IPS-11a (cell line): ENCODE measurements around the gene RILPL2.
"Not testable (repeated sequence)": the region's sequence is repeated elsewhere in the genome, so short reads cannot be mapped to it uniquely, and the experiment has no call there.

Source experiments
- H3K4me3 ChIP-seq: one replicate; pipeline ENCODE4 v1.5.1; 2013; ENCODE audit warnings: low read depth, low read length, control low read depth

The RILPL2 gene

DNA sequence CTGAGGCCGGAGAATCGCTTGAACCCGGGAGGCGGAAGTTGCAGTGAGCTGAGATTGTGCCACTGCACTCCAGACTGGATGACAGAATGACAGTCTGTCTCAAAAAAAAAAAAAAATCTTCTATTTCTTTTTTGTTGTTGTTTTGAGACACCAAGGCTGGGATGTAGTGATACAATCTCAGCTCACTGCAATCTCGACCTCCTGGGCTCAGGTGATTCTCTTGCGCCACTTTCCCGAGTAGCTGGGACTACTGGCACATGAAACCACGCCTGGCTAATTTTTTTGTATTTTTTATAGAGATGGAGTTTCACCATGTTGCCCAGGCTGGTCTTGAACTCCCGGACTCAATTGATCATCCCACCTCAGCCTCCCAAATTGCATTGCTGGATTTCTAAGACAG lies 14.2 kb upstream of the RILPL2 start:
- H3K4me3 ChIP-seq, result no peak overlapping the region

DNA sequence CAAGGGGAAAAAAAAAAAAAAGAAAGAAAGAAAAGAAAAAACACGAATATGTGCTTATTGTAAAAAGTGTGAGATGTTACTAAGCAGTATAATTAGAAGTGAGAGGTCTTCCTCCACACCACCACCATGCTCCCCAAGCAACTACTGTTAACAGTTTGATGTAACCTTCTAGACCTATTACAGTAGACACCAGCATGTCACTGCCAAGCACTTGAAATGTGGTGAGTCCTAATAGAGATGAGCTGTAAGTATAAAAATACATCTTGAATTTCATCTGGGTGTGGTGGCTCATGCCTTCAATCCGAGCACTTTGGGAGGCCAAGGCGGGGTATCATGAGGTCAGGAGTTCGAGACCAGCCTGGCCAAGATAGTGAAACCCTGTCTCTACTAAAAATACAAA lies 13.4 kb upstream of the RILPL2 start:
- no peak overlapping the region for H3K4me3 ChIP-seq

DNA sequence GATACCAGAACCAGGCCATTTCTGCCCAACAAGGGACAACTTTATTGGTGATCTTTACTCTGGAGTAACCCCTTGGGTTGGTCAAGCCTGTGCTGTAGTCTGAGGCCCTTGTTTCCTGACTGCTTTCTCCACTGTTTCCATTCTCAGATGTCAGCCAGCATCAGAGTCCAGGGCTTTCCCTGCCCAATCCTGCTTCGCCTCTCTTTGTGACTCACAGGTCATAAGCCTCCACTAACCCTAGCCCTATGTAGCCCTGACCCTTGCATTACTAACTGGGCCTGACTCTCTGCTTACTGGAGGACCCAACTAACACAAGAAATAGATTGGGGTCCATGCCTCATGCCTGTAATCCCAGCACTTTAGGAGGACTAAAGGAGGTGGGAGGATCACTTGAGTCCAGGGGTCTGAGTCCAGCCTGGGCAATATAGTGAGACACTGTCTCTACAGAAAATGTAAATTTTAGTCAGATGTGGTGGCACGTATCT lies 12.8 kb upstream of the RILPL2 start:
- no peak overlapping the region for H3K4me3 ChIP-seq

DNA sequence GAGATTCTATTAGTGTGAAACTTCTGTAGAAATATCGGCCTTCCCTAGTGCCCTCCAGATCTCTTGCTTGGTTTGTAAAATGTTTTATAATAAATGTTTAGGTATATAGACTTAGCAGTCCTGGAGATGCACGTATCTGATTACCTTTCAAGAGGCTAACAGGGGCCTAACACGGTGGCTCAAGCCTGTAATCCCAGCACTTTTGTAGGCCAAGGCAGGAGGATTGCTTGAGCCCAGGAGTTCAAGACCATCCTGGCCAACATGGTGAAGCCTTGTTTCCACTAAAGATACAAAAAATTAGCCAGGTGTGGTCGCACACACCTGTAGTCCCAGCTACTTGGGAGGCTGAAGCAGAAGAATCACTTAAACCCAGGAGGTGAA lies 9.8 kb upstream of the RILPL2 start:
- no peak overlapping the region for H3K4me3 ChIP-seq

DNA sequence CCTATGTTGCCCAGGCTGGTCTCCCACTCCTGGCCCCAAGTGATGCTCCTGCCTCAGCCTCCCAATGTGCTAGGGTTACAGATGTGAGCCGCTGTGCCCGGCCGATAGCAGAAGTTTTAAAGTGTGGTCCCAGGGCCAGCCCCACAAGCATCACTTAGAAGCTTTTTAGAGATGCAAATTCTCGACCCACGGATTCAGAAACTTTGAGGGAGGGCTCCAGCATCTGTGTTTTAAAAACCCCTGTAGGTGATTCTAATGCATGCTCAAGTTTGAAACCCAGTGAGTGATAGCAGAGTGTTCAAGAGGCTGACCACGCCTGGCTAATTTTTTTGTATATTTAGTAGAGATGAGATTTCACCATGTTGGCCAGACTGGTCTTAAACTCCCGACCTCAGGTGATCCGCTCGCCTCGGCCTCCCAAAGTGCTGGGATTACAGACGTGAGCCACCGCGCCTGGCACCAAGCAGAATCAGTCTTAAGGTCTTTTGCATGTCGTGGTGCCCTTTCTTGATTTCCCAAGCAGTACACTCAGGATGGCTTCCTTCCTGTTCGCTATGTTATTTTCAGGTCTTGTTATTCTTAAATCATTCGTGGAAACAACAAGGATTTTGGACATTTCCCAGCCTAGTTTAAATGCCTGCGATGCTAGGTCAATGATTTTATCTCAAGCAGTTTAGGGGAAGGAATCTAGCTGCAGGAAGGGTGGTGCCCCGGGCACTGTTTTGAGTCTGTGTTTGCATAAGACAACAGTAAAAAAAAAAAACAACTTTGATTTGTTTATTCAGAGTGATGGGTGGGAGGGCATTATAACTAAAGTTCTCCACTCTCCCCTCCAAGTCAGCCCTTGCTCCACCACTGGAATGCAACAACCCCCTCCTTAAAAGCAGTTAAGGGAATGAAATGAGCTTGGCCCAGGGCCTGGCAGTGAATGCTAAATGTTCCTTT lies 9.2 kb upstream of the RILPL2 start:
- no peak overlapping the region for H3K4me3 ChIP-seq

DNA sequence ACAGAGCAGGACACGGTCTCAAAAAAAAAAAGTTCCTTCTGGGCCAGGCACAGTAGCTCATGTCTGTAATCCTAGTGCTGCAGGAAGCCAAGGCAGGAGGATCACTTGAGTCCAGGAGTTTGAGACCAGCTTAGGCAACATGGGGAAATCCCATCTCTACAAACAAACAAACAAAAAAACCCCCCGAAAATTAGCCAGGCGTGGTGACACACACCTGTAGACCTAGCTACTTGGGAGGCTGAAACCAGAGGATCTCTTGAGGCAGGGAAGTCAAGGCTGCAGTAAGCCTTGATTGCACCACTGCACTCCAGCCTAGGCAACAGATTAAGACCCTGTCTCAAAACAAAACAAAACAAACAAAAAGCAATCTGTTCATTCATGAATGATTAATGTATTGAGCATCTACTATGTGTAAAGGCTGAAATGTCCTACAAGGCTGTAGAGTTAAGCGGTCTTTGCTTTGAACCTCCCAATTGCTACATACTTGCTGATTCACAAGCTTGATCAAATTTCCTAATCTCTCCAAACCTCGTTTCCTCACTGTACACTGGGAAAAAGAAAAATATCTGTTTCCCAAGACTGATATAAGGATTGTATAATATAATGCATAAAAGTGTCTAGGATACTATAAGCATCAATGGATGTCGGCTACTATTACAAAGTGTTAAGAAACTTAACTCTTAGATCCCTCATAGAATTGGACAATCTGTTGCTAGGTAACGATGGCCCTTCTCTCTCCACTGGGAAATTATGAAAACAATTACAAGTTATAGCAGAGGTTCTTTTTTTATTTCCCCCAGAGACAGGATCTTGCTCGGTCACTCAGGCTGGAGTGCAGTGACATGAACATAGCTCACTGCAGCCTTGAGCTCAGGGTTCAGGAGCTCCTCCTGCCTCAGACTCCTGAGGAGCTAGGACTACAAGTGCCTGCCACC lies 7.9 kb upstream of the RILPL2 start:
- no peak overlapping the region for H3K4me3 ChIP-seq

DNA sequence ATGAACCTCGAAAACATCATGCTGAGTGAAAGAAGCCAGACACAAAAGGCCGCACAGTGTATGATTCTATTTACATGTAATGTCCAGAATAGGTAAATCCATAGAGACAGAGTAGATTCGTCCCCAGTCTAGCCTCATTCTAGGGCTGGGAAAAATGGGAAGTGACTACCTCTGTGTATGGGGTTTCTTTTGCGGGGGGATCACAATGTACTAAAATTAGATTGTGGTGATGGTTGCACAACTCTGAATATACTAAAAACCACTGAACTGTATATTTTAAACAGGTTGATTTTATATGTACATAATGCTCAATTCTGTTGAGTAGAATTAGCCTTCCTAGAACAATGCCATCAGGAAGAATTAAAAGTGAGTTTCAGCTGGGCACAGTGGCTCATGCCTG lies 6.3 kb upstream of the RILPL2 start:
- no peak overlapping the region for H3K4me3 ChIP-seq

DNA sequence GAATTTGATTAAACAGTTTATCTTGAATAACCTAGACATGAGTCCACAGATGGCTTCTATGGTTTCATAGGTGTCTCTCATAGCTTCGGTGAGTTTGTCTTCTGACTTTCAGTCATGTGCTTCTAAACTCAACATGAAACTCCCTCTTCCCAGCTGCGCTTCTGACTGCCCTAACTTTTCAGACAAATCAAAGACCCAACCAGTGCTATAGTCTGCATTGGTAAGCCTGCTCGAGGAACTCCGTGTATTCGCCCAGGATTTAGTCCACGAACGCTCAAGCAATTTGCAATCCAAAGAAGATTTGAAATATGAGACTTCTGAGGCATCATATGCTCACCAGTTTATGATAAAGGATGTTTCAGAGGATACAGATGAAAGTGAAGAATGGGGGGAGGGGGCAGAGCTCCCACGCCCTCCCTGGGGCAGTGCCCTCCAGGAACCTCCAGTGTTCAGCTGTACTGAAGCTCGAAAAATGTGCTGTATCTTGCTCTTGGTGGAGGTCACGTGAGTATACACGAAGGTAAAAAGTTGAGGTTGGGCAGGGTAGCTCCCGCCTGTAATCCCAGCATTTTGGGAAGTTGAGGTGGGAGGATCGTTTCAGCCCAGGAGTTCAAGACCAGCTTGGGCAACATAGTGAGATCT lies 5.2 kb upstream of the RILPL2 start:
- no peak overlapping the region for H3K4me3 ChIP-seq

DNA sequence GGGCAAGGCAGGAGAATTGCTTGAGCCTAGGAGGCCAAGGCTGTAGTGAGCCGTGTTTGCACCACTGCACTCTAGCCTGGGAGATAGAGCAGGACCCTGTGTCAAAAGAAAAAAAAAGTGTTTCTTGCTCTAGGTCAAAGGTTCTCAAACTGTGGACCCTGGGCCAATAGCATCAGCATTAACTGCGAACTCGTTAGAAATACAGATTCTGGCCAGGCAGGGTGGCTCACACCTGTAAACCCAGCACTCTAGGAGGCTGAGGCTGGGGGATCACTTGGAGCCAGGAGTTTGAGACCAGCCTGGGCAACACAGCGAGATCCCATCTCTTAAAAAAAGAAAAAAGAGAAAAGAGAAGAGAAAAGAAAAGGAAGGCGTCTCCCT lies 858 bp downstream of the RILPL2 start:
- H3K4me3 ChIP-seq, result peak overlapping the region; percentile 69

DNA sequence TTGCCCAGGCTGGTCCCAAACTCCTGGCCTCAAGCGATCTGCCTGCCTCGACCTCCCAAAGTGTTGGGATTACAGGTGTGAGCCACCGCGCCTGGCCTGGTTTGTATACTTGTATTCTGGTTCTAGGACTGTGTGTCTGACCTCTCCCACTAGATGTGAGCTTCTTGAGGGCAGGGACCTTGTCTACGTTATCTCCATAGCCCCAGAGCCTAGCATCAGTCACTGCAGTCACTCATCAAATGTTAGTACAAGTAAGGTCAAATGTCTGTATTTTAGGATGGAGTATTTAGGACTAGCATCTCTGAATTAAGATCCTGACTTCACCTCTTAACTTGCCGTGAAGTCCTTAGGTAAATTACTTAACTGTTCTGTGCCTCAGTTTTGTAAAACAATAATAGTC lies 2.9 kb downstream of the RILPL2 start:
- H3K4me3 ChIP-seq, result no peak overlapping the region

DNA sequence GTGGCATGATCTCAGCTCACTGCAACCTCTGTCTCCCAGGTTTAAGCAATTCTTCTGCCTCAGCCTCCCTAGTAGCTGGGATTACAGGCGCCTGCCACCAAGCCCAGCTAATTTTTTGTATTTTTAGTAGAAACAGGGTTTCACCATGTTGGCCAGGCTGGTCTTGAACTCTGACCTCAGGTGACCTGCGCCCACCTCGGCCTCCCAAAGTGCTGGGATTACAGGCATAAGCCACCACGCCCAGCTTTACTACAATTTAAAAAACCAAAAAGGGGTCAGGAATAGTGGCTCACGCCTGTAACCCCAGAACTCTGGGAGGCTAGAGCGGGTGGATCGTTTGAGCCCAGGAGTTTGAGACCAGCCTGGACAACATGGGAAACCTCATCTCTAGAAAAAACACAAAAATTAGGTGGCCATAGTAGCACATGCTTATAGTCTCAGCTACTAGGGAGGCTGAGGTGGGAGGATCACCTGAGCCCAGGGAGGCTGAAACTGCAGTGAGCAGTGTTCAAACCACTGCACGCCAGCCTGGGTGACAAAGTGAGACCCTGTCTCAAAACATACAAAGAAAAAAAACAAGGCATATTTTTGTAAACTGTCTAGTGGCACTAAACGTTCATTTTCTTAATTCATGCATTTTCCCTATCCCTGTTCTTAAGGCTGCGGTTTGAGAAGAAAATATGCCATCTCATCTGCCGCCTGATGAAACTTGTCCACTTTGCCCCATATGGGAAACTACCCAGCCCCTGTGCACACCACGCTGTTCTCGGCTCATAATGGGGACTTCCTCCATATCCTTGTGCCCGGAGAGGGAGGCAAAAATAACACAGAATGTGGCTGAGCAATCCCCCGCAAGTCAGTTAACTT lies 4.3 kb downstream of the RILPL2 start:
- not testable (repeated sequence) for H3K4me3 ChIP-seq

DNA sequence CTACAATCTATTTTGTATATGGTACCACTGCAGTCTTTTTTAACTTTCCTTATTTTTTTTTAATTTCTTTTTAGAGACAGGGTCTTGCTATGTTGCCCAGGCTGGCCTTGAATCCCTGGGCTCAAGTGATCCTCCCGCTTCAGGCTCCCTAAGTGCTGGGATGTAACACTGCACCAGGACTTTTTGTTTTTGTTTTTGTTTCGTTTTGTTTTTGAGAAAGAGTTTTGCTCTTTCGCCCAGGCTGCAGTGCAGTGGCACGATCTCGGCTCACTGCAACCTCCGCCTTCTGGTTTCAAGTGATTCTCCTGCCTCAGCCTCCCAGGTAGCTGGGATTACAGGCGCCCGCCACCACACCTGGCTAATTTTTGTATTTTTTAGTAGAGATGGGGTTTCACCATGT lies 7.4 kb downstream of the RILPL2 start:
- not testable (repeated sequence) for H3K4me3 ChIP-seq

DNA sequence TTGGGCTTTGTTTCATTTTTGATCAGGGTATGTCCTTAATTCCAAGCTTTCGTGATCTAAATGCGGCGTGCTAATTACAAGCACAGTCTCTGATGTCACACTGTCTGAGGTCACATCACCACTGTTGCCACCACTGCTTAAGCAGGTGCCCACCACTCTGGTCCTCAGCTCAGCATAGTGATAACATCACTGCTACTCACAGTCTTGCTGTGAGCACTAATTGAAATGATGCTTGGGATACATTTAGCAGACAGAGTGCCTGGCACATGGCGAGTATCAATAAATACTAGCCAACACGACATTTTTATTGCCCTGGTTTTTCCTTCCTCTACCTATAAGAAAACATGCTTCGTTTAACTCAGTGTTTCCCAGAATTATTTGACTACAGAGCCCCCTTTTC lies 7.9 kb downstream of the RILPL2 start:
- no peak overlapping the region for H3K4me3 ChIP-seq

DNA sequence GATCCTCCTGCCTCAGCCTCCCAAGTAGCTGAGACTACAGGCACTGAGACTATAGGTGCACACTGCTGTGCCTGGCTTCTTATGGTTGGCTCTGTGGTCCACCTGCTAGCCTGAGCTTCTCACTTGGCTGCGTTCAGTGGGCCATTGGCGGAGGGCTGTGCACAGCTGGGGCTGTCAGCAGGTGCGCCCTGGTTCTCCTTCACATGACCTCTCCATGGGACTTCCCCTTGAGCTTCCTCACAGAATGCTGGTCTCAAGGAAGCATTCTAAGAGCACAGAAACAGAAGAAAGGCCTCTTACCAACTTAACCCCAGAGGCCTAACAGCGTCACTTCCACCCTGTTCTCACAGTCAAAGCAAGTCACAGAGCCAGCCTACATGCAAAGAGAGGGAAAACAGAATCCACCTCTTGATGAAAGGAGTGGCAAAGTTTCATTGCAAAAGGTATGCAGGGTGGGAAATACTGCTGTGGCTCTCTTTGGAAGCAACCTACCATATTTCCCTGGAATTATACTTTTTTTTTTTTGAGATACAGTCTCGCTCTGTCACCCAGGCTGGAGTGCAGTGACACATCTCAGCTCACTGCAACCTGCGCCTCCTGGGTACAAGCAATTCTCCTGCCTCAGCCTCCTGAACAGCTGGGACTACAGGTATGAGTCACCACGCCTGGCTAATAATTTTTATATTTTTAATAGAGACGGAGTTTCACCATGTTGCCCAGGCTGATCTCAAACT lies 9.3 kb downstream of the RILPL2 start:
- no peak overlapping the region for H3K4me3 ChIP-seq

DNA sequence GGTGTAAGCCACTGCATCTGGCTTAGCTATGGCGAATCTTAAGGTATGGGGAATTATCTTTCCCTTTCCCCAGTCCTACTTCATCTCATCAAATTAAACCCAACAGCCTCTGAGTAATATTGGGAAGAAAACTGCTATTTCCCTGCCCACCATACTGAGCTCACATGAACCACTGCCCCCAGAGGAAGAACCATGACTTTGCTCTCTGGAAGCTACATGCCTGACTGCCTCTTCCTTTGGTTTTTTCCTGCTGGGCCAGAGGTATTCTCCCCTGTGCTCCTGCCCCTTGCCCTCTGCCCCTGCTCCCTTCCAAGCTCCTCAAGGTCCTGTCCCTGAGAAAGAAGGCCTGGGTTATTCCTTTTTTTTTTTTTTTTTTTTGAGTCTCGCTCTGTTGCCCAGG lies 15.2 kb downstream of the RILPL2 start:
- no peak overlapping the region for H3K4me3 ChIP-seq

DNA sequence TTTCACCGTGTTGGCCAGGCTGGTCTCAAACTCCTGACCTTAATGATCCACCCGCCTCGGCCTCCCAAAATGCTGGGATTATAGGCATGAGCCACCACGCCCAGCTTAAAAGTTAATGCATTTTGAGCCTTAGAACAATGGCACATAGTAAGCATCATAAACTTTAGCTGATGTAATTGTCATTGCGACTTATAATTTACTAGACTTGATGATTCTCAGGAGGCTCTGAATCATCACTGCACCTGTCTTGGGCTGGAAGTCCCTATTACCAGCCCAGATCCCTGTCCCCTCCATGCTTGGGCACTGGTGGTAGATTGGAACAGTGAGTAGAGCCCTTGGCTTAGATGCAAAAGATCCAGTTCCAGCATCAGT lies 26.5 kb downstream of the RILPL2 start:
- no peak overlapping the region for H3K4me3 ChIP-seq

DNA sequence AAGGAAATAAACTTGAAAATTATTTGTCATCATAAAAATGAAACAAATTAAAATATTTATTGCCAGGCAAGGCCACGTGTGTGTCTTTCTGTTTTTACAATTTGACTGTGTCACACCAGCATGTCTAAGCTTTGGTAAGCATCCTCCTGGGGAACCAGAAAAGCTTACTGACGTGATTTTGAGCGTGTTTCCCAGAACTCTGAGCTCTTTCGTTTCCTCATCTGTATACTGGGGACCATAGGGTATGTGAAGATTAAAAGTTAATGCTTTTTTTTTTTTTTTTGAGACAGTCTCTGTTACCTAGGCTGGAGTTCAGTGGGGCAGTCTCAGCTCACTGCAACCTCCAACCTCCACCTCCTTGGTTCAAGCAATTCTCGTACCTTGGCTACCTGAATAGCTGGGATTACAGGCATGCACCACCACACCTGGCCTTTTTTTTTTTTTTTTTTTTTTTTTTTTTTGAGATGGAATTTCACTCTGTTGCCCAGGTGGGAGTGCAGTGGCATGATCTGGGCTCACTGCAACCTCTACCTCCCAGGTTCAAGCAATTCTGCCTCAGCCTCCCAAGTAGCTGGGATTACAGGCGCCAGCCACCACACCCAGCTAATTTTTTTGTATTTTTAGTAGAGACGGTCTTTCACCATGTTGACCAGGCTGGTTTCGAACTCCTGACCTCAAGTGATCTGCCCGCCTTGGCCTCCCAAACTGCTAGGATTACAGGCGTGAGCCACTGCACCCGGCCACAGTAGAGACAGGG lies 27.0 kb downstream of the RILPL2 start:
- H3K4me3 ChIP-seq, result not testable (repeated sequence)

DNA sequence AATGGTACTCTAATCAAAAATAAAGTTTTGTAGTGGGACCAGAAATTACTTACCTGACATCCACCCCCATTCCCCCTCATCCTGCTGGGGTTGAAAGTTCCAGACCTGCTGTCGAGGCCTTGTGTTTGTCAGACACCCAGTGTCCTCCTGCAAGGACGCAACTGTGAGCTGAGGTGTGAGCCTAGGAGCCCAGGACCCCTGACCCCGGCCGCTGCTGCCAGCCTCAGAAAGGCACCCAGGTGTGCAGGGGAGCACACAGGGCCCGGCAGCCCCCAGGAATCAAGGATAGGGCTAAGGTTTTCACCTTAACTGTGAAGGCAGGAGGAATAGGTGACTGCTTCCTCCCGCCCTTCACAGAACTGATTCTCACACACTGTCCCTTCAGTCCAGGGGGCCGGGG lies 27.9 kb downstream of the RILPL2 start:
- H3K4me3 ChIP-seq, result not testable (repeated sequence)

DNA sequence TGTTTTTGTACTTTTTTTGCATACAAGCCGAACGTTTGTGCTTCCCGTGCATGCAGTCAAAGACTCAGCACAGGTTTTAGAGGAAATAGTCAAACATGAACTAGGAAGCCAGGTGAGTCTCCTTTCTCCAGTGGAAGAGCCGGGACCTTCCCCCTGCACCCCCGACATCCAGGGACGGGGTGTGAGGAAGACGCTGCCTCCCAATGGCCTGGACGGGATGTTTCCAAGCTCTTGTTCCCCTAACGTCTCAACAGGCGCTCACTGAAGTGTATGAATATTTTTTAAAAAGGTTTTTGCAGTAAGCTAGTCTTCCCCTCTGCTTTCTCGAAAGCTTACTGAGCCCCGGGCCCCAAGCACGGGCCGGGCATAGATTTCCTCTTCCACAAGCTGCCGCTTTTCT lies 28.6 kb downstream of the RILPL2 start:
- H3K4me3 ChIP-seq, result not testable (repeated sequence)
